Thyroid gland (tissue), 4 donors: ENCODE measurements around the gene PNKD. TPM values are rescaled to one million over a fixed set of nuclear protein-coding genes. Genes with fewer than 3 reads are reported as not detected.
"Not testable (repeated sequence)": the region's sequence is repeated elsewhere in the genome, so short reads cannot be mapped to it uniquely, and the experiment has no call there.

Source experiments
- DNase-seq, 2 donors: peaks; one replicate each; pipeline ENCODE4 v3.0.0-alpha.2; 2019
- H3K27ac ChIP-seq, 3 donors: fragments of 200-600 bp; sonication (generic); 1 replicate in 2 of 3; 2 replicates in 1 of 3; pipeline ENCODE4 v1.5.1; 2016 to 2019; ENCODE audit warnings: mild to moderate bottlenecking in 1 of 3, moderate library complexity in 1 of 3
- H3K27me3 ChIP-seq: fragments of 200-600 bp; sonication (generic); one replicate; pipeline ENCODE4 v1.5.1; 2019
- H3K36me3 ChIP-seq, 2 donors: fragments of 200-600 bp; sonication (generic); one replicate each; pipeline ENCODE4 v1.5.1; 2016 to 2019
- H3K4me1 ChIP-seq, 2 donors: fragments of 200-600 bp; sonication (generic); one replicate each; pipeline ENCODE4 v1.5.1; 2017 to 2019
- H3K4me3 ChIP-seq, 3 donors: fragments of 200-600 bp; sonication (generic); replicated peaks in 1 of 3; 1 replicate in 2 of 3; 2 replicates in 1 of 3; pipeline ENCODE4 v1.5.1; 2016; ENCODE audit warnings: mild to moderate bottlenecking in 1 of 3
- H3K9me3 ChIP-seq: fragments of 200-600 bp; sonication (generic); one replicate; pipeline ENCODE4 v1.5.1; 2017
- CTCF ChIP-seq, 6 experiments: fragments of 200-600 bp in 3 of 6; fragments of 450-650 bp in 3 of 6; sonication (generic) in 3 of 6; IDR thresholded peaks; one replicate each; pipeline ENCODE4 v1.5.1; 2016 to 2019; ENCODE audit warnings: antibody characterized with exemption in 6 of 6, mild to moderate bottlenecking in 2 of 6, inconsistent platforms in 1 of 6, moderate library complexity in 1 of 6
- POLR2A ChIP-seq, 2 donors: fragments of 450-650 bp; IDR thresholded peaks; one replicate each; pipeline ENCODE4 v1.6.1; 2017; ENCODE audit warnings: antibody characterized with exemption in 2 of 2, mild to moderate bottlenecking in 2 of 2, moderate library complexity in 1 of 2
- WGBS, 2 donors: methylation state at CpG; one replicate each; pipeline ENCODE4 v1.1.5; 2017; 5-methylcytosine and 5-hydroxymethylcytosine counted together
- intact Hi-C: fragments of 100-400 bp; cut with DNase I; formaldehyde crosslinking; loops from one replicate; pipeline ENCODE4 v1.15.1; 2023
- total RNA-seq, 4 donors: library from RNA; depleted of rRNA; stranded (reverse); fragments of >200 nt; gene quantifications; one replicate each; pipeline ENCODE4 v1.2.3, GENCODE V29; 2016

PNKD gene
- total RNA-seq, 4 donors from 2014 or later, result 57.0 to 110 (median 81.8) TPM

- Histone ChIP-seq H3K27me3 (no peaks in the 10 kb centered on the region), H3K9me3 (no peaks in the 10 kb centered on the region), H3K4me1 (peaks cover 33 to 46% of the 10 kb centered on the region in 2 donors), H3K27ac (peak overlapping the region; percentile 72 to 84 (median 83)), H3K4me3 (peak overlapping the region in 1 of 3 donors; percentile 88), H3K36me3 (peaks cover 34 to 40% of the 10 kb centered on the region in 2 donors)
- DNase-seq, result no peak
- TF ChIP-seq POLR2A (IDR thresholded peaks at IDR 0.05), result no peak
- no peak for TF ChIP-seq CTCF (IDR thresholded peaks at IDR 0.05)
- intact Hi-C loops, result loop anchor here (5.0 kb wide), 1 partner anchor 130 kb away; no protein-coding TSS in a partner anchor
- WGBS, 2 donors, result 54 to 68% methylated on average over 5 of the region's 5 CpGs
Measured at GRCh38 chr2:218271865-218272530, 1.7 kb downstream of the PNKD start.

DNA sequence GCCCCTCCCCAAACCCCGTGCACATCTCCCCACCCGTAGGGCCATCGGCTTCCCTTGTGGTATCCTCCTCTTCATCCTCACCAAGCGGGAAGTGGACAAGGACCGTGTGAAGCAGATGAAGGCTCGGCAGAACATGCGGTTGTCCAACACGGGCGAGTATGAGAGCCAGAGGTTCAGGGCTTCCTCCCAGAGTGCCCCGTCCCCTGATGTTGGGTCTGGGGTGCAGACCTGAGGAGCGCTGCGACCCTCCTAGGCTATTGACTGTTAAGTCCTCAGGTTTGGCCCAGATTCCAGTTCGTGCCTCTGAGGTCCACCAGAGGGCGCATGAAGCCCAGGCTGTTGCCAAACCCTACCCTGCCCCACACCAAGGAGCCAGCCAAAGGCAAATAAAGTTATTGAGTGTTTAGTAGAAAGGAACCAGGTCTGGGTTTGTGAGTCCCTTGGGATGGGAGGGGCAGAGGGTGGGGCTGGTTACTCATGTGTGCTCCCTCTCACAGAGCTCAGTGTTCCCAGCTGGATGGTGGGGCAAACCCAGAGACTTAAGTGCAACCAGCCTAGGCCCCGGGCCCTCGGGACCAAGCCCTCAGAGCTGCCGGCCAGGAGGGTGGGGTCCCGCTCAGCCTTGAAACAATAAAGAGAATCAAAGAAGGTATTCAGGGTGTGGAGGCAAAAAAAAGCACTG is 2.4 kb downstream of the PNKD start:
- DNase-seq, result peak; percentile 97 to 98
- Histone ChIP-seq H3K4me3 (no peak overlapping the region), H3K4me1 (peaks cover 39 to 50% of the 10 kb centered on the region in 2 donors), H3K9me3 (no peaks in the 10 kb centered on the region), H3K27ac (peak overlapping the region; percentile 72 to 84 (median 83)), H3K36me3 (peaks cover 41 to 43% of the 10 kb centered on the region in 2 donors), H3K27me3 (no peaks in the 10 kb centered on the region)
- intact Hi-C loops, result loop anchor here (5.0 kb wide), 1 partner anchor 130 kb away; no protein-coding TSS in a partner anchor
- TF ChIP-seq POLR2A (IDR thresholded peaks at IDR 0.05) (peak in 1 of 2 donors; percentile 57), CTCF (IDR thresholded peaks at IDR 0.05) (peak; percentile 85 to 97 (median 92))
- WGBS, 2 donors, result 0 to 22% methylated on average over 5 to 15 of the region's 18 CpGs

DNA sequence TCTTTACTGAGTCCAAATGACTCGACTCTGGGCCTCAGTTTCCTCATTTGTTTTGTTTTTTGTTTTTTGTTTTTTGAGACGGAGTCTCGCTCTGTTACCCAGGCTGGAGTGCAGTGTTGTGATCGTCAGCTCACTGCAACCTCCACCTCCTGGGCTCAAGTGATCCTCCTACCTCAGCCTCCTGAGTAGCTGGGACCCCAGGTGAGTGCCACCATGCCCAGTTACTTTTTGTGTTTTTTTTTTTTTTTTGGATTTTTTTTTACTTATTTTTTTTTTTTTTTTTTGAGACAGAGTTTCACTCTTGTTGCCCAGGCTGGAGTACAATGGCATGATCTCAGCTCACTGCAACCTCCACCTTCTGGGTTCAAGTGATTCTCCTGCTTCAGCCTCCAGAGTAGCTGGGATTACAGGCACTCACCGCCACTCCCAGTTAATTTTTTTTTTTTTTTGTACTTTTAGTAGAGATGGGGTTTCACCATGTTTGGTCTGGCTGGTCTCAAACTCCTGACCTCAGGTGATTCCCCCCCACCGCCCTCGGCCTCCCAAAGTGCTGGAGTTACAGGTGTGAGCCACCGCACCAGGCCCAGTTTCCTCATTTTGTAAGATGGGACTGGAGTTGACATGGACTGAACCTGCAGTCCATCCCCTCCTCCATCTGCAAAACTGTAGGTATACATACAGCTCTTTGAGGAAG is 3.0 kb downstream of the PNKD start:
- 74 to 80% methylated on average over 8 of the region's 8 CpGs for WGBS, 2 donors
- Histone ChIP-seq H3K4me1 (peaks cover 43 to 54% of the 10 kb centered on the region in 2 donors), H3K36me3 (peaks cover 48 to 50% of the 10 kb centered on the region in 2 donors), H3K27ac (peak overlapping the region; percentile 25 to 84 (median 83))
- not testable (repeated sequence) for H3K27me3 ChIP-seq, DNase-seq, H3K9me3 ChIP-seq, H3K4me3 ChIP-seq
- intact Hi-C loops, result loop anchor here (5.0 kb wide), 1 partner anchor 129 kb away; no protein-coding TSS in a partner anchor

GRCh38 chr2:218273908-218274249 is 3.6 kb downstream of the PNKD start:
- 31 to 53% methylated on average over 2 of the region's 2 CpGs for WGBS, 2 donors
- Histone ChIP-seq H3K36me3 (peaks cover 53 to 55% of the 10 kb centered on the region in 2 donors), H3K27me3 (no peaks in the 10 kb centered on the region), H3K9me3 (no peaks in the 10 kb centered on the region), H3K27ac (peak overlapping the region; percentile 25 to 84 (median 83)), H3K4me3 (no peak overlapping the region), H3K4me1 (peaks cover 41 to 51% of the 10 kb centered on the region in 2 donors)
- DNase-seq, result no peak
- intact Hi-C loops, result loop anchor here (5.0 kb wide), 1 partner anchor 128 kb away; no protein-coding TSS in a partner anchor
- TF ChIP-seq CTCF (IDR thresholded peaks at IDR 0.05), result no peak
- TF ChIP-seq POLR2A (IDR thresholded peaks at IDR 0.05), result no peak

DNA sequence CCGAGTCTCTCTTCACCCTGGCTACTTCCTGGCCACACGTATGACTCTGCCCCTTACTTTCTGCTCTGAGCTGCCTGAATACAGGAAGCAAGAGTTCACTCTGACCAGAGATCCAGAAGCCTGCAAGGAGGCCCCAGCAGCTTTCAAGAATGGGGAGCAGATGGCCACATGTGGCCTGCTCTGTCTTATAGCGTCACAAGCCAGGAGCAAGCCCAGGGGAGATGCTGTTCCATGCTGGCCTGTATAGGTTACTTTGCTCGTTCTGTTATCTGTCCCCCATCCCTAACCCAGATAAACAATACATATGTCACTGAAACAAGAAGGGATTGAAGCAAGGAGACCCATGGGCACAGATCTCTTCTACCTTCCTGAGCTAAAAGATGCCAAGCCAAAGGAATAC is 4.3 kb downstream of the PNKD start:
- Histone ChIP-seq H3K36me3 (peaks cover 60 to 62% of the 10 kb centered on the region in 2 donors), H3K27me3 (no peaks in the 10 kb centered on the region), H3K4me3 (no peak overlapping the region), H3K27ac (peak overlapping the region in 2 of 3 donors; percentile 83 to 84), H3K4me1 (peaks cover 40 to 49% of the 10 kb centered on the region in 2 donors), H3K9me3 (no peaks in the 10 kb centered on the region)
- 74 to 86% methylated on average over 4 of the region's 4 CpGs for WGBS, 2 donors
- intact Hi-C loops, result loop anchor here (5.0 kb wide), 1 partner anchor 128 kb away; no protein-coding TSS in a partner anchor
- DNase-seq, result no peak
- TF ChIP-seq POLR2A (IDR thresholded peaks at IDR 0.05), result no peak
- TF ChIP-seq CTCF (IDR thresholded peaks at IDR 0.05), result no peak
